HG03342 (cell line): ENCODE data around the gene MICU1.
"Not testable (repeated sequence)": the region's sequence is repeated elsewhere in the genome, so short reads cannot be mapped to it uniquely, and the experiment has no call there.

ENCODE experiments used
- ATAC-seq: cut with Tn5 transposase; IDR thresholded peaks from one replicate; pipeline ENCODE4 v1.9.1; 2021; ENCODE audit warnings: mild to moderate bottlenecking, moderate library complexity; ENCODE audit not compliant: unreplicated experiment

MICU1 gene

GRCh38 chr10:72564596-72564995 lies 61.3 kb downstream of the MICU1 start:
- ATAC-seq: no peak

GRCh38 chr10:72563327-72563932 lies 62.4 kb downstream of the MICU1 start:
- ATAC-seq: peak; percentile 62

- ATAC-seq: no peak
Observed at GRCh38 chr10:72561745-72562166, 64.1 kb downstream of the MICU1 start.

- ATAC-seq: no peak
Observed at GRCh38 chr10:72557362-72557761, 68.5 kb downstream of the MICU1 start.

- ATAC-seq: no peak
Observed at GRCh38 chr10:72552857-72553256, 73.0 kb downstream of the MICU1 start.

- no peak for ATAC-seq
Observed at GRCh38 chr10:72550239-72550638, 75.6 kb downstream of the MICU1 start.

GRCh38 chr10:72545546-72545945 lies 80.3 kb downstream of the MICU1 start:
- ATAC-seq: no peak

GRCh38 chr10:72543855-72544254 lies 82.0 kb downstream of the MICU1 start:
- not testable (repeated sequence) for ATAC-seq

GRCh38 chr10:72542396-72542815 lies 83.5 kb downstream of the MICU1 start:
- ATAC-seq: no peak

- no peak for ATAC-seq
Observed at GRCh38 chr10:72541337-72541736, 84.5 kb downstream of the MICU1 start.

- no peak for ATAC-seq
Observed at GRCh38 chr10:72540193-72540807, 85.6 kb downstream of the MICU1 start.

- no peak for ATAC-seq
Observed at GRCh38 chr10:72539137-72539536, 86.7 kb downstream of the MICU1 start.

- ATAC-seq: no peak
Observed at GRCh38 chr10:72525689-72526088, 100.2 kb downstream of the MICU1 start.

GRCh38 chr10:72525277-72525676 lies 100.6 kb downstream of the MICU1 start:
- no peak for ATAC-seq

- no peak for ATAC-seq
Observed at GRCh38 chr10:72524489-72524888, 101.4 kb downstream of the MICU1 start.

- ATAC-seq: no peak
Observed at GRCh38 chr10:72523932-72524396, 101.9 kb downstream of the MICU1 start.

- no peak for ATAC-seq
Observed at GRCh38 chr10:72523062-72523461, 102.8 kb downstream of the MICU1 start.

- ATAC-seq: no peak
Observed at GRCh38 chr10:72517244-72517643, 108.6 kb downstream of the MICU1 start.

- ATAC-seq: no peak
Observed at GRCh38 chr10:72515455-72515854, 110.4 kb downstream of the MICU1 start.

GRCh38 chr10:72513910-72514309 lies 112.0 kb downstream of the MICU1 start:
- ATAC-seq: no peak

GRCh38 chr10:72511459-72511858 lies 114.4 kb downstream of the MICU1 start:
- no peak for ATAC-seq

- no peak for ATAC-seq
Observed at GRCh38 chr10:72509941-72510340, 115.9 kb downstream of the MICU1 start.
